ENCODE data around the gene BNIP5.
"Not testable (repeated sequence)": the region's sequence is repeated elsewhere in the genome, so short reads cannot be mapped to it uniquely, and the experiment has no call there.

BNIP5 gene

DNA sequence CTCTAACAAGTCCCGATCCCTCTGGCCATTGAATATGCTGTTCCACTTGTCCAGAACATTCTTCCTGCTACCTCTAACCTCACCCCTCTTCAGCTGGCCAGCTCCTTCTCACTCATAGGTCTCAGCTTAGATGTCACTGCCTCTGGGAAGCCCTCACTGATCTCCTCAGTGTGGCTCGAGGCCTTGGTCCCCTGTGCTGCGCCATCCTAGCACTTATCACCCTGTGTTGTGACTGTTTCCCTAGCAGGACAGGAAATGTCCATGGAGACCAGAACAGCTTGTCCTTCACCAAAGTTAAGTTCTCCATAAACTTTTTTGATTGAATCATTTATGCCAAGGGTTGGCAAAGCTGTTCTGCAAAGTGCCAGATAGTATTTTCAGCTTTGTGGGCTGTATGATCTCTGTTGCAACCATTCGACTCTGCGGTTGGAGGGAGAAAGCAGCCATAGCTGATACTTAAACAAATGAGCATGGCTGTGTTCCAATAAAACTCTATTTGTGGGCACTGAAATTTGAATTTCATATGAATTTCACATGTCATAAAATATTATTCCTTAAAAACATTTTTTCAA is 6.5 kb upstream of the BNIP5 start:
- no peak for DNase-seq (ENCODE audit: low read depth)
- H3K4me3 ChIP-seq (ENCODE audit: low read depth, low read length), result no peak overlapping the region
- TF ChIP-seq, protein P1, sequence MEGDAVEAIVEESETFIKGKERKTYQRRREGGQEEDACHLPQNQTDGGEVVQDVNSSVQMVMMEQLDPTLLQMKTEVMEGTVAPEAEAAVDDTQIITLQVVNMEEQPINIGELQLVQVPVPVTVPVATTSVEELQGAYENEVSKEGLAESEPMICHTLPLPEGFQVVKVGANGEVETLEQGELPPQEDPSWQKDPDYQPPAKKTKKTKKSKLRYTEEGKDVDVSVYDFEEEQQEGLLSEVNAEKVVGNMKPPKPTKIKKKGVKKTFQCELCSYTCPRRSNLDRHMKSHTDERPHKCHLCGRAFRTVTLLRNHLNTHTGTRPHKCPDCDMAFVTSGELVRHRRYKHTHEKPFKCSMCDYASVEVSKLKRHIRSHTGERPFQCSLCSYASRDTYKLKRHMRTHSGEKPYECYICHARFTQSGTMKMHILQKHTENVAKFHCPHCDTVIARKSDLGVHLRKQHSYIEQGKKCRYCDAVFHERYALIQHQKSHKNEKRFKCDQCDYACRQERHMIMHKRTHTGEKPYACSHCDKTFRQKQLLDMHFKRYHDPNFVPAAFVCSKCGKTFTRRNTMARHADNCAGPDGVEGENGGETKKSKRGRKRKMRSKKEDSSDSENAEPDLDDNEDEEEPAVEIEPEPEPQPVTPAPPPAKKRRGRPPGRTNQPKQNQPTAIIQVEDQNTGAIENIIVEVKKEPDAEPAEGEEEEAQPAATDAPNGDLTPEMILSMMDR (IDR thresholded peaks at IDR 0.05; ENCODE audit: insufficient read depth, low read depth, low read length, missing control alignments), result no peak

DNA sequence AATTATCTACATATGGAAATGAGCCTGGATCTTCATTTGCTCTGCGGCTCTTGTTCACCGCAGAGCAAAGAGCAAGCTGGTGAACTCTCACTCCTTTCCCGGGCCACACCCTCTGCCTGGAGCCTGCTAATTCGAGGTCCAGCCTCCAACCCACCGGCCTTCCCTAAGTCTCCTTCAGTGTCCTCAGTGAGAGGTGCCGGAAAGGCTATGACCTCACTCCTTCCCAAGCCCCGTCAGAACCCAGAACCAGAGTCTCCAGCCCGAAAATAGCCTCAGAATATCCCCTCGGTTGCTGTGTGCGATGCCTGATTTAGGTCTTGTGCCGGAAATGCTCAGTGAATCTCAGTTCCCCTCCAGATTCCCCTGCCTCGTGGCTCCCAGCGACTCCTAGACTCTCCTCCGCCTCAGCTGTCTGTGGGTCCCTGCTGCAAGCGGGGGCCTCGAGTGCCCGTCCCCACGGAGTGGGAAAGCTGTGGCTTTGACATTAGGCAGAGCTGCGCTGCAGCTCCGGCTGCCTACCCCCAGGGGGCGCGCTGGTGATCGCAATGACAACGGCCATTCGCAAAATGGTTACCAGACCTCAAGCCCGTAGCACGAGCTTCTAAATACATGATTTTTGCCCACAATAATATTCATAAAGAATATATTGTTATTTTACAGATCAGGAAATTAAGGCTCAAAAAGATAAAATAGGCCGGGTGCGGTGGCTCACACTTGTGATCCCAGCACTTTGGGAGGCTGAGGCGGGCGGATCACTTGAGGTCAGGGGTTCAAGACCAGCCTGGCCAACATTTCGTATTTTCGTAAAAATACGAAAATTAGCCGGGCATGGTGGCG is 4.1 kb upstream of the BNIP5 start:
- no peak overlapping the region for H3K4me3 ChIP-seq (ENCODE audit: low read depth, low read length)
- peak; percentile 78 for DNase-seq (ENCODE audit: low read depth)
- TF ChIP-seq, protein P1 (IDR thresholded peaks at IDR 0.05; ENCODE audit: insufficient read depth, low read depth, low read length, missing control alignments), result peak; percentile 97

DNA sequence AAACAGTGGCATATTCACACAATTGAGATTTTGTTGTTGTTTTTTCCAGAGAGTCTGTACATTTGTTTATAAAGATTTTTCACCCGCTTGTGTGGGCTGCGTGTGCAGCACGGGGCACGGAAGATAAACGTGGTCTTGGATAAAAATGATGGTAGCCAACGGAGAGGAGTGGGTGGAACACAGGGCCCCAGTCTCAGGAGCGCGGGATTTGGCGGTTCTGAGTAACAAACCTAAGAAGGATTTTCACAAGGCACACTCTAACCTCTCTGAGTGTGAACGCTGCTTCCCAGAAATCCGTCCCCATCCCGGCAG is 3.6 kb upstream of the BNIP5 start:
- no peak for DNase-seq (ENCODE audit: low read depth)
- TF ChIP-seq, protein P1 (IDR thresholded peaks at IDR 0.05; ENCODE audit: insufficient read depth, low read depth, low read length, missing control alignments), result no peak

DNA sequence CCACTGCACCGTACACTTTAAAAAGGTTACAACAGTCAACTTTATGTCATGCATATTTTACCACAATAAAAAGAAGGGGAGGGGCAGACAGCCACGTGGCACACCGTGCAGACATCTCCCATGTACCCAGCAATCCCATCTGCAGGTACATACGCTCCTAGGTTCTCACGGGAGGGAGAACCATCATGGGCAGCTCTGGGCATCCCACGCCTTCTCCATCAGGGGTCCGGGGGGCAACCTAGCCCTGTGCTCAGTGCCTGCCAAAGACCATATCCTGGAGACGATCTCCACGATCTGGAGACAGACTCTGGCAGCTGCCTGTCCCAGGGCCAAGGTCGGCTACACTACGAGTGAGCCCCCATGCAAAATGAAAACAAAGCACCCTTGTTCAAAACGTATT is 2.5 kb upstream of the BNIP5 start:
- TF ChIP-seq, protein P1 (IDR thresholded peaks at IDR 0.05; ENCODE audit: insufficient read depth, low read depth, low read length, missing control alignments), result no peak
- no peak for DNase-seq (ENCODE audit: low read depth)

More for the DNA sequence above, 3.6 kb upstream of the BNIP5 start:
- H3K4me3 ChIP-seq (ENCODE audit: low read depth, low read length), result no peak overlapping the region

DNA sequence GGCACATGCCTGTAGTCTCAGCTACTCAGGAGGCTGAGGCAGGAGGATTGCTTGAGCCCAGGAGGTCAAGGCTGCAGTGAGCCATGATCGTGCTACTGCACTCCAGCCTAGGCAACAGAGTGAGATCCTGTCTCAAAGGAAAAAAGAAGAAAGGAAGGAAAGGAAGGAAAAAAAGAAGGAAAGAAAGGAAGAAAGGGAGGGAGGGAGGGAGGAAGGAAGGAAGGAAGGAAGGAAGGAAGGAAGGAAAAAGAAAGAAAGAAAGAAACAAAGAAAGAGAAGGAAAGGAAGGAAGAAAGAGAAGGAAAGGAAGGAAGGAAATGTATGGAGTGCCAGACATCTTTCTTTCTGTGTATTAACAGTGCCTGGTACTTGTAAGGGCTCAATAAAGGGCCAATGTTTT is 1.5 kb upstream of the BNIP5 start:
- DNase-seq (ENCODE audit: low read depth); H3K4me3 ChIP-seq (ENCODE audit: low read depth, low read length): not testable (repeated sequence)

More for the DNA sequence above, 2.5 kb upstream of the BNIP5 start:
- H3K4me3 ChIP-seq (ENCODE audit: low read depth, low read length), result no peak overlapping the region

DNA sequence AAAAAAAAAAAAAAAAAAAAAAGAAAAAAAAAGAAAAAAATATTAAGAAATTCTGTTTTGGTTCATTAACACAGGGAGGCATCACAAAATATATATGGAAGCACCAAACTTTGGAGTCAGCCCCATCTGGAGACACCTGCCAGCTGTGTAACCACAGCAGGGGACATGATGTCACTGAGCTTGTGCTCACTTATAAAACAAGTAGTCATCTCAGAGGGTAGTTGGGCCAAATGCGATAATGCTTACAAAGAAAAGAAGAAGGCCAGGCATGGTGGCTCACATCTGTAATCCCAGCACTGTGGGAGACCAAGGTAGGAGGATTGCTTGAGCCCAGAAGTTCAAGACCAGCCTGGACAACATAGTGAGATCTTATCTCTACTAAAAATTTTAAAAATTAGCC is 1.1 kb upstream of the BNIP5 start:
- no peak for DNase-seq (ENCODE audit: low read depth)
- H3K4me3 ChIP-seq (ENCODE audit: low read depth, low read length), result no peak overlapping the region
- TF ChIP-seq, protein P1 (IDR thresholded peaks at IDR 0.05; ENCODE audit: insufficient read depth, low read depth, low read length, missing control alignments), result no peak

DNA sequence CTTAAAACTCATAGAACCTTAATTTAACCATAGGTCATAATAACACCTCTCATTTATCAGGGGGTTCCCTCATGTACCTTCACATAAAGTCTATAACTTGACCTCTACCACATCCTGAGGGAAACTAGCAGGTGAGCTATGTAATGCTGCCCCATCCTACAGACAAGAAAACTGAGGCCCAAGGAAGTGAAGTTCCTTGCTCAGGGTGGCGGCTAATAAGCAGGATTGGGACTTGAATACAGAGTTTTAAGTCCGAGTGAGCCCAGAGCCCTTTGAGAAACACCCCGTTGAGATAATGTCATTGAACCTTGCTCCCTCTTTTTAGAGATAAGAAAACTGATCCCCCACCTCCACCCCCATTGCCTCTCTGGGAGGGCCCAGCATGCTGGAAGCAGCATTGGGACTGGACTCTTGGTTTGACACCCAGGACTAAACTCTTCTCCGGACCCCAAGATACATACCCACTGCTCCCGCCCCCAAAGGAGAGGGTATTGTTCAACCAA is 429 bp downstream of the BNIP5 start:
- peak overlapping the region; percentile 7; the same call in 1 of the 2 replicates for H3K4me3 ChIP-seq (ENCODE audit: low read depth, low read length)
- no peak for DNase-seq (ENCODE audit: low read depth)
- TF ChIP-seq, protein P1 (IDR thresholded peaks at IDR 0.05; ENCODE audit: insufficient read depth, low read depth, low read length, missing control alignments), result no peak

All from GM12865 (cell line).